Stimulated activated naive CD8-positive, alpha-beta T cell treated with anti-CD3 and anti-CD28 coated beads, Interleukin-15, Interleukin-2, amounts not matched to agents 100 ng/mL and 50 ng/mL, for 24 hours (primary cell): ENCODE measurements around the gene ITPR2.
A peak's percentile ranks its signal among the peaks of the same experiment; 100 is the strongest.
"Not testable (repeated sequence)": the region's sequence is repeated elsewhere in the genome, so short reads cannot be mapped to it uniquely, and the experiment has no call there.

Source experiments
- H3K27ac Mint-ChIP-seq: one replicate; pipeline ENCODE4 v1.8.0; 2021; ENCODE audit warnings: mild to moderate bottlenecking, mixed read lengths
- H3K27me3 Mint-ChIP-seq: one replicate; pipeline ENCODE4 v1.8.0; 2021; ENCODE audit warnings: mixed read lengths
- H3K36me3 Mint-ChIP-seq: one replicate; pipeline ENCODE4 v1.8.0; 2021; ENCODE audit warnings: low read depth, mixed read lengths
- H3K4me1 Mint-ChIP-seq: one replicate; pipeline ENCODE4 v1.8.0; 2021; ENCODE audit warnings: low read depth, mixed read lengths
- H3K4me3 Mint-ChIP-seq: one replicate; pipeline ENCODE4 v1.8.0; 2021; ENCODE audit warnings: mild to moderate bottlenecking, mixed read lengths
- H3K9me3 Mint-ChIP-seq: one replicate; pipeline ENCODE4 v1.8.0; 2021; ENCODE audit warnings: mixed read lengths

Gene ITPR2

DNA sequence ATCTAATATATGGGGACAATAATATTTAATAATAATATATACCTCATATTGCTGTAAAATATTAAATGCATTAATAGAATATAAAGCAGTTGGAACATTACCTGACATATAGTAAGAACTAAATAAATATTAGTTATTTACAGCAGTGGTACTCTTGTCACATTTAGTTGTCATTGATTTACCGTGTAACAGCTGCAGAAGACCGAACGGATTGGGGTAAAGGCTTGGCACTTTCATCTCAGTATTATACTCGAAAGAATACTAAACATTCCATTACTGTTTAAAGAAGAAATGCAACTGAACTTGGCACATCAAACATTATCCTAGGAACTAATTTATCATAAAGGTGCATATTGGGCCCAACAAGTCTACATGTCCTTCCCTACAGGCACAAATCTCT is 61.1 kb downstream of the ITPR2 start:
- no peak overlapping the region for H3K27ac Mint-ChIP-seq
- H3K27me3 Mint-ChIP-seq: no peaks in the 10 kb centered on the region
- peaks cover 36% of the 10 kb centered on the region for H3K4me1 Mint-ChIP-seq
- H3K4me3 Mint-ChIP-seq: no peak overlapping the region
- H3K9me3 Mint-ChIP-seq: peaks cover 20% of the 10 kb centered on the region
- H3K36me3 Mint-ChIP-seq: peaks cover 65% of the 10 kb centered on the region

DNA sequence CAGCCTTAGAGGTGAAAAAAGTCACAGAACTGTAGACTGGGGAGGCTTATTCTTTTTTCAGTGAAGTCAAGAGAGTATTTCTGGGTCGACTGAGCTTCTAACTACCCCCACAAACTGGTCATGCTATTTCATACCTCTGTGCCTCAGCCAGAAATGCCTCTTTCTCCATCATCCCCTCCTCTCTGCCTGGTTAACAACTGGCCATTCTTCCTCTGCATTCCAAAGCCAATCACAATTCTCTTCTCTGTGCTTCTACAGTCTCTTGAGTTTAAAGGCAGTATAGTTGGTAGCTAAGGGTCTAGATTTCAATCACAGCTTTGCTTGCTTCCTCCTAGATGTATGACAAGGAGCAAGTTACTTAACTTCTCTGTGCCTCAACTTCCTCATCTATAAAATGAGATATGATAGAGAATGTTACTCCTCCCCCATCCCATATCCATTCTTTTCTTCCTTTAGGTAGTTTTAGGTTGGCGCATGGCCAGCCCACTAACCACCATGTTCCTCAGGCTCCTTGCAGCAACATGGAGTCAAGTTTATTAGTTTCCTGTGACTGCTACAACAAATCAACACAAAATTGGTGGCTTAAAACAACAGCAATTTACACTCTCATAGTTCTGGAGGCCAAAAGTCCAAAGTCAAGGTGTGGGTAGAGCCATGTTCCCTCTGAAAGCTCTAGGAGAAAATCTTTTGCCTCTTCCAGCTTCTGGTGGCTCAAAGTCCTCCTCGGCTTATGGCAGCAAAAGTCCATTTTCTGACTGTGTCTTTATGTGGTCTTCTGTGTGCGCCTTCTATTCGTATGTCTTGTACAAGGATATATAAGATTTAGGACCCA is 62.5 kb downstream of the ITPR2 start:
- Mint-ChIP-seq H3K9me3 (peaks cover 13% of the 10 kb centered on the region), H3K27ac (no peak overlapping the region), H3K36me3 (peaks cover 65% of the 10 kb centered on the region), H3K4me1 (peaks cover 39% of the 10 kb centered on the region), H3K27me3 (no peaks in the 10 kb centered on the region), H3K4me3 (no peak overlapping the region)

DNA sequence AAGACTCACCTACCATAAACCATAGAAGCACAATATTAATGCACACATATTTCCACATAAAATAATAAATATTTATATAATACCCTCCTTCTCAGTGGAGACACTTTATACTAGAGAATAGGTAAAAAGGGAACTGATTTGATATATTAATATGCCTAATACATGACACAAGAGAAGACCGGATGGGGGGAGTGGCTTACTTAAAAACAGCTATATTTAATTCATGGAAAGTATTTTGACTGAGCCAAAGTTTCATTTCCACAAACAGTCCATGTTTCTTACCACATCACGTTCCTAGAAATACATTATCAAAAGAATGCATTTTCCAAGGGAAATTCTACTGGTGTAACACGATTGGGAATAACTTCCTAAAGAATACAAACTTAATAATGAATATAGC is 63.4 kb downstream of the ITPR2 start:
- H3K4me1 Mint-ChIP-seq: peaks cover 39% of the 10 kb centered on the region
- H3K4me3 Mint-ChIP-seq: no peak overlapping the region
- H3K27ac Mint-ChIP-seq: no peak overlapping the region
- H3K36me3 Mint-ChIP-seq: peaks cover 62% of the 10 kb centered on the region
- peaks cover 8% of the 10 kb centered on the region for H3K9me3 Mint-ChIP-seq
- no peaks in the 10 kb centered on the region for H3K27me3 Mint-ChIP-seq

DNA sequence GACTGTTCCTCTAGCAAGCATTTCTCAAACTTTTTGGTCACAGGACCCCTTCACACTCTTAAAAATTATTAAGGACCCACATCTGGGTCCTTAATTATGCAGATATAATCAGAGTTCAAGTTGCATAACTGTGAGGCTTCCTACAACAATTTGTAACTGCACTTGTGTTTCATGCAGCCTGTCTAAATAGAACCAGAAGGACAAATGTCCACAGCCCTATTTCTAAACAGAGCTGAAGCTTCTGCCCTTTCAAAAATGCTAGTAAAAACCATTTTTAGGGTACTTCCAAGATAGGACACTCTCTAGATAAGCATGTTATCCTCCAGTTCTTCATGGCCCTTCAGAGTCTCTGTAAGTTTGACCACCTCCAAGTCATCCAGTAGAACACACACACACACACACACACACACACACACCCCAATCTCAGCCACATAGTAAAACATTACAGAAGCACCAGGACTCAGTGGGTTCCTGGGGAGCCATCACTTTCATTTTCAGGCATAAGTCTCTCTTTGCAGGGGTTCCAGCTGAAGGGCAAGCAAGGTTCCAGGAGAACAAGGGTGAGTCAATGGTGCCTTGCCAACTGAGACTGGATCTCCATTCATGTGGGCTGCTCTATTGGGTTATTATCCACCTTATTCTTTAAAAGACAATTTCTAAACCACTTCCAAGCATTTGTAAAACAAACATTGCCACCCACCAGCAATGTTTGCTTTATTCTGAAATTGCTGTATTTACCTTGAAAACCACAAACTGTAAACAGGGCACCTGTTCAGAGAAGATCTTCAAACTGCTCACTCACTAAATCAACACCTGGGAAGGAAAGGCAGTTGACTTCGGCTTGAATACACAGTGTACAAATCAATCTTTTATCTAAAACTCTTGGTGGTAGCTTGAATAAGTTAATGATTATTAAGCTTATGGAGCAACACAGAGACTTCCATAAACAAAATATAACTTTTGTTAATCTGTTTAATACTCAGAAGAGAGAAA is 64.1 kb downstream of the ITPR2 start:
- no peaks in the 10 kb centered on the region for H3K27me3 Mint-ChIP-seq
- H3K4me1 Mint-ChIP-seq: peaks cover 39% of the 10 kb centered on the region
- H3K27ac Mint-ChIP-seq: no peak overlapping the region
- H3K4me3 Mint-ChIP-seq: no peak overlapping the region
- H3K9me3 Mint-ChIP-seq: peaks cover 11% of the 10 kb centered on the region
- H3K36me3 Mint-ChIP-seq: peaks cover 66% of the 10 kb centered on the region

DNA sequence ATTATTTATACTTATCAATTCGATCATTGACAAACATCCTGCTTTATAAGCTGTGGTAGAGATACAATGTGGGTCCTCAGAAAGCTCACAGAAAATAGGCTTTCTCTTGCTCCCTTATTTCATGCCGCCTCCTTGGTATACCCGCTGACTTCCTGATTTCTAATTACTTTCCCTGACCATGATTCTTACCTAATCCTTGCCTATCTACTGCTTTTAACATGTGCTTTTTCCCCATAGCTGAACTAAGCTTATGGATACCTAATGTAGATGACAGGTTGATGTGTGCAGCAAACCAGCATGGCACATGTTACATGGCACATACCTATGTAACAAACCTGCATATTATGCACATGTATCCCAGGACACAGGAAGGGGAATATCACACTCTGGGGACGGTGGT is 65.1 kb downstream of the ITPR2 start:
- no peaks in the 10 kb centered on the region for H3K27me3 Mint-ChIP-seq
- peaks cover 36% of the 10 kb centered on the region for H3K4me1 Mint-ChIP-seq
- H3K9me3 Mint-ChIP-seq: peaks cover 15% of the 10 kb centered on the region
- no peak overlapping the region for H3K4me3 Mint-ChIP-seq
- H3K36me3 Mint-ChIP-seq: peaks cover 64% of the 10 kb centered on the region
- H3K27ac Mint-ChIP-seq: no peak overlapping the region

DNA sequence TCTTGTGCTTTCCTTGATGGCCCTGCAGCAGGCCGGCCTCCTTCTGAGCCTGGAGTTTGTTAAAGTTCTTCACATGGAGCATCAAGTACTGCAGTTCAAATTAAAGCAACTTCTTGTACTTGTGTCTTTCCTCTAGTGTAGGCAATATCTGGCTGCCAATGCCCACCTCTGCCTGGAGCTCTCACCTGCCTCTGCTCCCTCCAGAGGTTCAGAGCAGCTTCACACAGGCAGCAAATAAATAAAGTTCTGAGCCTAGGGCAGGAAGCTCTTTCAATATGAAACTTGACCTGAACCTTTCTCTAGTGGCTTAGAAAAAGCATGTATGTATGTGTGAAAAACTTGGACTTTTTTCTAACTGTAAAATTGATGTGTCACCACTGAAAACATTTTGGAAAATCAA is 65.9 kb downstream of the ITPR2 start:
- Mint-ChIP-seq H3K36me3 (peaks cover 63% of the 10 kb centered on the region), H3K27me3 (no peaks in the 10 kb centered on the region), H3K27ac (no peak overlapping the region), H3K4me3 (no peak overlapping the region), H3K9me3 (peaks cover 15% of the 10 kb centered on the region), H3K4me1 (peaks cover 36% of the 10 kb centered on the region)

DNA sequence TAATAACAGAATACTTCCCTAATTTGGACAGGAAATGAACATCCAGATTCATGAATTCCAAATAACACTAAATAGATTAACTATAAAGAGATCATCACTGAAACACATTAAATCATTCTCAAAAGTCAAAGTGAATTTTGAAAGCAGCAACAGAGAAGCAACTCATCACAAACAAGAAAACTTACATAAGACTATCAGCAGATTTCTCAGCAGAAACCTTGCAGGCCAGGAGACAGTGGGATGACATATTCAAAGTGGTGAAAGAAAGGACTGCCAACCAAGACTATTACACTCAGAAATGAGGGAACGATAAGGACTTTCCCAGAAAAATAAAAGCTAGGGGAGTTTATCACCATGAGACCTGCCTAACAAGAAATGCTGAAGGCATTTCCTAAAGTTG is 70.8 kb downstream of the ITPR2 start:
- H3K36me3 Mint-ChIP-seq: peaks cover 56% of the 10 kb centered on the region
- H3K27ac Mint-ChIP-seq: no peak overlapping the region
- H3K4me3 Mint-ChIP-seq: no peak overlapping the region
- H3K4me1 Mint-ChIP-seq: peaks cover 7% of the 10 kb centered on the region
- peaks cover 19% of the 10 kb centered on the region for H3K9me3 Mint-ChIP-seq
- no peaks in the 10 kb centered on the region for H3K27me3 Mint-ChIP-seq

DNA sequence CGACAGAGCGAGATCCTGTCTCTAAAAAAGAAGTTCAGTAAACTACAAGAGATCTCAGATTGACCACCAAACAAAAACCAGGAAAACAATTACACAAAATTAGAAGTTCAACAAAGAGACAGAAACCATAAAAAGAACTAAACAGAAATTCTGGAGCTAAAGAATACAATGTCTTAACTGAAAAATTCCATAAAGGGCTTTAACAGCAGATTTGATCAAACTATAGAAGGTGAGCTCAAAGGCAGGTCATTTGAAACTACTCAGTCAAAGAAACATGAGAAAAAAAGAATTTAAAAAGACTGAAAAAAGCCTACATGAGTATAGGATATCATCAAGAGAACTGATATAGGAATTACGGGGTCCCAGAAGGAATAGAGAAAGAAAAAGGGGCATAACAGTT is 71.2 kb downstream of the ITPR2 start:
- H3K4me3 Mint-ChIP-seq: no peak overlapping the region

DNA sequence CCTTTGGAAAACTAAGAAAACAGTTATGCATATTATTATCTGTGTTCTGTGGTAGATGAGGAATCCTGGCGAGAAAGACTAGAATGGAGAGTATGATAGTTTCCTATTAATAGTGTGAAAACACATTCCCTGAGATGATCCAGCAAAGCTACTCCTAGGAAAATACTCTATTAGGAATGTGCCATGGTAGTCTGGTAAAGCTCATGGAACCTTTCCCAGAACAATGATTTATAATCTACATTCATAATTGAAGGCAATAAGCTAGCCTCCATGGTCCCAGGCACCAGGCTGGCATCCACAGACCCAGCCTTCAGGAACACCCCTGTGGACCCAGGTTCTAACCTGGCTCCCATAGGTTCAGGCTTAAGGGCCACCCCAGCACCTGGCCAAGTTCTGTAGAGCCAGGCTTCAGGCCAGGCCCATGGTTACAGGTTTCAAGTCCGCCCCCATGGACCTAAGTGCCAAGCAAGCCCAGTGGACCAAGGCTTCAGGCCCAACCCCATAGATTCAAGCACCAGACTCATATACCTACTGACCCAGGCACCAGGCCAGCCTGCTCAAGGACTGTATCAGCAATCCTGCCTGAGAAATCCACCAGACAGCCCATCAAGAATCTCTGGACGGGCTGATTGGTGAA is 72.2 kb downstream of the ITPR2 start:
- Mint-ChIP-seq H3K27me3 (no peaks in the 10 kb centered on the region), H3K9me3 (peaks cover 23% of the 10 kb centered on the region), H3K4me3 (no peak overlapping the region), H3K4me1 (peaks cover 2% of the 10 kb centered on the region), H3K36me3 (peaks cover 51% of the 10 kb centered on the region), H3K27ac (no peak overlapping the region)

More for the DNA sequence above, 71.2 kb downstream of the ITPR2 start:
- peaks cover 19% of the 10 kb centered on the region for H3K9me3 Mint-ChIP-seq
- peaks cover 3% of the 10 kb centered on the region for H3K4me1 Mint-ChIP-seq
- H3K27ac Mint-ChIP-seq: no peak overlapping the region
- H3K36me3 Mint-ChIP-seq: peaks cover 52% of the 10 kb centered on the region
- H3K27me3 Mint-ChIP-seq: no peaks in the 10 kb centered on the region

DNA sequence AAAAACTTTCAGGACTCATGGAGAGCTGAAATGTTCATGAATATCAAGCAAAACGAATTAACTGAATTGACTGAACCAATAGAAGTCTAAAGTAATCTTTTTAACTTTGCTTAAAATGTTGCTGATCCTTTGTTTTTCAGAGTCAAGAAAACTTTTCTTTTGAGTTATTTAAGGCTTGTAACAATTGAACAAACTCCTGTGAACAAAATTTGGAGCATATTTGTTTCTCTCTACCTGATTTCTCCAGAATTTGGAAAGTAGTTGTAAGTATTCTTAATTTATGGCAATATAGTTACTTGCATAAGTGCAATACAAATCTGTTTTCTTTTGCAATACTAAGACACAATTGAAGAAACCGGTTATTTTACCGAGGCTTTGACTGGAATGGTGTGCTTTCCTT is 77.6 kb downstream of the ITPR2 start:
- H3K27ac Mint-ChIP-seq, H3K27me3 Mint-ChIP-seq, H3K4me3 Mint-ChIP-seq: not testable (repeated sequence)
- peaks cover 25% of the 10 kb centered on the region for H3K4me1 Mint-ChIP-seq
- H3K9me3 Mint-ChIP-seq: peaks cover 25% of the 10 kb centered on the region
- H3K36me3 Mint-ChIP-seq: peaks cover 48% of the 10 kb centered on the region

DNA sequence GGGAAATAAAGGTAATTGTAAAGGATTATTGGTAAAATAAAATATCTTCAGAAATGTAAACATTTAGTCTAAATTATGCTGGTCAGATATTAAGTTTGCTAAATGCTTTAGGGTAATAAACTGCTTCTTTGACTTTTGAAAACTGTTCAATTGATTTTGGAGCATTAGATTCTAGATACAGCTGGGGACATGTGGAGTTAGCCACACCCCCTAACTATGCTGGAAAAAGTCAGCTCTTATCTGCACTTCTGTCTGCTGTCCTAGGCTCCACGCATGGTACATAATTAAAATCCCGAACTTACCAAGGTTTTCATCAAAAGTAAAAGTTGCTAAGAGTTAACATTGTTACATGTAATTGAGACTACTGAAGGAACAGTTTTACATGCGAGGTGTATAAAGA is 78.8 kb downstream of the ITPR2 start:
- H3K4me1 Mint-ChIP-seq: peaks cover 38% of the 10 kb centered on the region
- peaks cover 25% of the 10 kb centered on the region for H3K9me3 Mint-ChIP-seq

DNA sequence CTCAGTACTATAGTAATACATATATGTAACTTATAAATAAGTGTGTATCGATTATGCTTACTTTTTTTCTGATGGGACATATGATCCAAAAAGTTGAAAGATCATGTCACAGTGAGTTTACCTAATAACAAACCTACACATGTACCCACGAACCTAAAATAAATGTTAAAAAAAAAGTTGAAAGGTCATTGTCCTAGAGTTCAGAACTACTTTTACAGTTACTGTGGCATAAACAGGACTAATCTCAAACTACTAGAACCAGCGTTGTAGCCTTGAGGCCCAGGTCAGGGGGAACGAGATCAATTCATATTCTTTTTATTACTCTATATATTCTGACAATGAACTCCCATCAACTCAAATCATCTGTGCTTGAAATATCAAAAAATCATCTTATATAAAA is 81.8 kb downstream of the ITPR2 start:
- Mint-ChIP-seq H3K9me3 (peaks cover 12% of the 10 kb centered on the region), H3K36me3 (peaks cover 44% of the 10 kb centered on the region), H3K27me3 (no peaks in the 10 kb centered on the region), H3K27ac (peak overlapping the region; percentile 95), H3K4me1 (peaks cover 67% of the 10 kb centered on the region), H3K4me3 (no peak overlapping the region)

More for the DNA sequence above, 78.8 kb downstream of the ITPR2 start:
- no peak overlapping the region for H3K4me3 Mint-ChIP-seq
- H3K27me3 Mint-ChIP-seq: no peaks in the 10 kb centered on the region
- H3K36me3 Mint-ChIP-seq: peaks cover 43% of the 10 kb centered on the region
- no peak overlapping the region for H3K27ac Mint-ChIP-seq

DNA sequence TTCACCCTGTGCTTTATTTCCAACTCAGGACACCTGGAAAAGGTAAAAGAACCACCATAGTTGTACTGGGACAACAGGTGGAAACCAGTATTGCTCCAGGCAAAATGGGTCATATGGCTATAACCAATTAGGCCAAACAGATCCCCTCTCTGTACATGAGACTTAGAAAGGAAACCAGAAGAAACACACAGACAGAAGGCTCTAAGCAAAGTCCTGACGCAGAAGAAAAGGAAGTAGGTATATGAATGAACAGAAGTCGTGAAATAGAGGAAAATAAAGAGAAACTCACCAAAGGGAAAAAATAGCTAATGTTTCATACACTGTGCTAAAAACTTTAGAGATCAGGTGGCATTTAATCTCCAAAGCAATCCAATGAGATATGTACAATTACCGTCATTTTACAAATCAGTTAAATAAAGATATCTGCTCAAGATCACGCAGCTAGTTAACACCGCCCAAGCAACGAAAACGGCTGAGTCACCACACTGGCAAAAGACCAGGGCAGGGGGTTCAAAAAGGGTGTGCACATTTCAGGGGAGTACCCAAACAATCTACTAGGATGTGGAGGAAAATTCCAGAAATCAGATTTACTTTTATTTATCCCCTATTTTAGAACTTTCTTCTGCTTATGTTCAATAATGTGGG is 82.3 kb downstream of the ITPR2 start:
- peaks cover 42% of the 10 kb centered on the region for H3K36me3 Mint-ChIP-seq
- peaks cover 72% of the 10 kb centered on the region for H3K4me1 Mint-ChIP-seq
- peaks cover 12% of the 10 kb centered on the region for H3K9me3 Mint-ChIP-seq
- peak overlapping the region; percentile 31 for H3K4me3 Mint-ChIP-seq
- peak overlapping the region; percentile 95 for H3K27ac Mint-ChIP-seq
- H3K27me3 Mint-ChIP-seq: no peaks in the 10 kb centered on the region

DNA sequence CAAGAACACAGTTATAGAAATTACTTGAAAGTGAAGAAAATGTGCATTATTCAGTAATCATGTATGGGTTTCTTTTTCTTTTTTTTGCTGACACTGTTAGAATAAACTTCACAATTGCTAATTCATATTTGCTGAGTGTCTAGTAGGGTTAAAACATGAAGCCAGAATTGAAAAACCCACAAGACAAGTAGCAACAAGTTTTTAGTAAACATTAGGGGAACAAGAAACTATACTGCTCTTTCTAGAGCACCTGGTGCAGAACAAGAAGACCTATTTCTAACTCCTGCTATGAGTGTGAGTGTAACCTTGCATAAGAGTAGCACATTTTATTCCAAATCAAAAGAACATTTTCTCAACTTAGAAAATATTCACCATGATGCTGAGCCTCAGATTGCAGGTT is 83.2 kb downstream of the ITPR2 start:
- H3K9me3 Mint-ChIP-seq: peaks cover 12% of the 10 kb centered on the region
- peaks cover 81% of the 10 kb centered on the region for H3K4me1 Mint-ChIP-seq

More for the DNA sequence above, 83.2 kb downstream of the ITPR2 start:
- no peaks in the 10 kb centered on the region for H3K27me3 Mint-ChIP-seq
- H3K4me3 Mint-ChIP-seq: peak overlapping the region; percentile 31
- peak overlapping the region; percentile 95 for H3K27ac Mint-ChIP-seq
- peaks cover 34% of the 10 kb centered on the region for H3K36me3 Mint-ChIP-seq
